ENCODE data around the gene POLR2M. TPM values are rescaled to one million over a fixed set of nuclear protein-coding genes. Genes with fewer than 3 reads are reported as not detected.
A peak's percentile ranks its signal among the peaks of the same experiment; 100 is the strongest.

POLR2M gene
- total RNA-seq, 1 experiment from 2014 or later = 86.2 TPM

DNA sequence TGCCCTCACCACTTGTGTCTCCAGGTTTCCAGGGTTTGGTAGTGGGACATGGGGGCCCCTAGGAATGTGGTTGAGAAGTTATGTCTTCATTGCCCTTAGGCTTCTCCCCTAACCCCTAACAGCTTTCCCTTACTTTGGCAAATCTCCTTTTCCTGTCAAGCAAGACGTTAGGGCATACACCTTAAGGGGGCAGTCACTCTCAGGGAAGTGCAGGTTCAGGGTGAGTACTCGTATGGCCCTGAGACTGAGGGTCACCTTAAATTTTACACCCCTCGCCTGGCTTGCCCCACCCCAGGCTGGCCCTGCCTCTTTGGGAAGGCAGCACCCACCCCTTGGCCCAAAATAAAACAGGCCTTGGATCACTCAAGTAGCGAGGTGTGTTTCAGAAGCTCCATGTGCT lies 33.5 kb downstream of the POLR2M start:
- CTCF ChIA-PET = interaction anchor here (1.2 to 1.5 kb wide), 2 partner anchors 11 to 327 kb away, joined by 3 to 4 read pairs; no protein-coding TSS in a partner anchor

DNA sequence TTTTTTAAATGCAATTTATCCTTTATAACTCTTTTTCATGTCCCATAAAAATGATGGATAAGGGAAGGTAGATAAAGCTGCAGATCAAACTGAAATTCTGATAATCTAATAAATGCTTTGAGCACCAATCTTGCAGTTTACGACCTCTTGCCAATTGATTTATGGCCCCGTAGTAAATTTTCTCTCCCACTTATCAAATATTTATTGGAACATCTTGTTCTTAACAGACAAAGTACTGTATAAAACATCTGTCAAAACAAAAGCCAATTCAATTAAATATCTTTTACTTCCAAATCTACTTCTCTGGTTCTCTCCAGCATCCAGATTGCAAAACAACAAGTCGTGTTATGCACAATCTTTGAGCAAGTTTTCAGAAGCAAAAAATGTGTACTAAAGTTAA lies 34.6 kb downstream of the POLR2M start:
- no peak for ATAC-seq
- CTCF ChIA-PET = interaction anchor here (3.0 to 3.4 kb wide), 2 partner anchors 9 to 10 kb away, joined by 11 to 18 read pairs; no protein-coding TSS in a partner anchor
- intact Hi-C loops (cut with micrococcal nuclease) = no loop called here
- TF ChIP-seq REST (IDR thresholded peaks at IDR 0.05; ENCODE audit: low read depth) (no peak), ATF3 (IDR thresholded peaks at IDR 0.05) (no peak), POLR2A (IDR thresholded peaks at IDR 0.05; ENCODE audit: borderline replicate concordance, extremely low read depth, insufficient read depth, insufficient read length) (no peak), CEBPB (IDR thresholded peaks at IDR 0.05; ENCODE audit: low read depth) (no peak), SIN3A (IDR thresholded peaks at IDR 0.05; ENCODE audit: low read depth) (no peak), ELF1 (IDR thresholded peaks at IDR 0.05; ENCODE audit: borderline replicate concordance, low read depth) (no peak), POLR2AphosphoS5 (IDR thresholded peaks at IDR 0.05; ENCODE audit: low read depth, low read length) (no peak)
- TF ChIP-seq, protein P1, sequence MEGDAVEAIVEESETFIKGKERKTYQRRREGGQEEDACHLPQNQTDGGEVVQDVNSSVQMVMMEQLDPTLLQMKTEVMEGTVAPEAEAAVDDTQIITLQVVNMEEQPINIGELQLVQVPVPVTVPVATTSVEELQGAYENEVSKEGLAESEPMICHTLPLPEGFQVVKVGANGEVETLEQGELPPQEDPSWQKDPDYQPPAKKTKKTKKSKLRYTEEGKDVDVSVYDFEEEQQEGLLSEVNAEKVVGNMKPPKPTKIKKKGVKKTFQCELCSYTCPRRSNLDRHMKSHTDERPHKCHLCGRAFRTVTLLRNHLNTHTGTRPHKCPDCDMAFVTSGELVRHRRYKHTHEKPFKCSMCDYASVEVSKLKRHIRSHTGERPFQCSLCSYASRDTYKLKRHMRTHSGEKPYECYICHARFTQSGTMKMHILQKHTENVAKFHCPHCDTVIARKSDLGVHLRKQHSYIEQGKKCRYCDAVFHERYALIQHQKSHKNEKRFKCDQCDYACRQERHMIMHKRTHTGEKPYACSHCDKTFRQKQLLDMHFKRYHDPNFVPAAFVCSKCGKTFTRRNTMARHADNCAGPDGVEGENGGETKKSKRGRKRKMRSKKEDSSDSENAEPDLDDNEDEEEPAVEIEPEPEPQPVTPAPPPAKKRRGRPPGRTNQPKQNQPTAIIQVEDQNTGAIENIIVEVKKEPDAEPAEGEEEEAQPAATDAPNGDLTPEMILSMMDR (IDR thresholded peaks at IDR 0.05 in 2 of 3, conservative IDR thresholded peaks at IDR 0.05 in 1 of 3; ENCODE audit: borderline replicate concordance in 1 of 3, insufficient read depth in 1 of 3, low read depth in 2 of 3, low read length in 2 of 3) = no peak

More for the DNA sequence above, 33.5 kb downstream of the POLR2M start:
- Histone ChIP-seq H3K27ac (ENCODE audit: low read depth, low read length) (no peak overlapping the region), H4K20me1 (ENCODE audit: insufficient read depth) (no peaks in the 10 kb centered on the region), H3K9me3 (ENCODE audit: control insufficient read depth in 1 of 2, insufficient read depth in 1 of 2, low read depth in 1 of 2, low read length in 2 of 2) (peaks cover 0 to 6% of the 10 kb centered on the region in 2 experiments; a peak in 1 of 4 replicates), H3K9me2 (ENCODE audit: insufficient read depth) (no peaks in the 10 kb centered on the region), H3K4me3 (replicated peaks in 1 of 2; ENCODE audit: low read depth in 1 of 2, low read length in 2 of 2) (no peak overlapping the region), H3K4me1 (ENCODE audit: control insufficient read depth in 1 of 2, insufficient read depth in 2 of 2, low read length in 2 of 2) (no peaks in the 10 kb centered on the region), H3K4me2 (ENCODE audit: low read length) (no peak overlapping the region), H2AFZ (ENCODE audit: low read depth, low read length, poor library complexity, severe bottlenecking) (no peak overlapping the region), H3K27me3 (ENCODE audit: insufficient read depth, low read length) (no peaks in the 10 kb centered on the region), H3K36me3 (ENCODE audit: control insufficient read depth in 1 of 2, insufficient read depth in 2 of 2, low read length in 2 of 2) (no peaks in the 10 kb centered on the region), H3K9ac (ENCODE audit: low read length) (no peak overlapping the region), H3K79me2 (ENCODE audit: insufficient read depth, low read length) (no peaks in the 10 kb centered on the region)
- intact Hi-C loops (cut with micrococcal nuclease) = no loop called here
- DNase-seq (ENCODE audit: low read depth, low spot score) (no peak), ATAC-seq (no peak)
- BruUV-seq (replicated peaks) = no TSS peak
- ChIA-PET POLR2A (no interaction called here), RAD21 (ENCODE audit: low non-redundant PET in 1 of 2, low total read pairs in 2 of 2, uncharacterized antibody in 2 of 2, unreplicated experiment in 2 of 2) (no interaction called here)
- TF ChIP-seq, protein P1 (IDR thresholded peaks at IDR 0.05 in 2 of 3, conservative IDR thresholded peaks at IDR 0.05 in 1 of 3; ENCODE audit: borderline replicate concordance in 1 of 3, insufficient read depth in 1 of 3, low read depth in 2 of 3, low read length in 2 of 3) = 0 out of 6 replicates have a peak, but pooled peaks of 1 of the 3 experiments have one; percentile 3
- TF ChIP-seq SRF (IDR thresholded peaks at IDR 0.05; ENCODE audit: low read depth) = no peak

More for the DNA sequence above, 34.6 kb downstream of the POLR2M start:
- H3K4me1 ChIP-seq (ENCODE audit: control insufficient read depth in 1 of 2, insufficient read depth in 2 of 2, low read length in 2 of 2) = no peaks in the 10 kb centered on the region
- no peak for DNase-seq (ENCODE audit: low read depth, low spot score)
- peaks cover 0 to 6% of the 10 kb centered on the region in 2 experiments; a peak in 1 of 4 replicates for H3K9me3 ChIP-seq (ENCODE audit: control insufficient read depth in 1 of 2, insufficient read depth in 1 of 2, low read depth in 1 of 2, low read length in 2 of 2)
- H3K27me3 ChIP-seq (ENCODE audit: insufficient read depth, low read length) = no peaks in the 10 kb centered on the region
- no peak overlapping the region for H2AFZ ChIP-seq (ENCODE audit: low read depth, low read length, poor library complexity, severe bottlenecking)
- H3K4me3 ChIP-seq (replicated peaks in 1 of 2; ENCODE audit: low read depth in 1 of 2, low read length in 2 of 2) = no peak overlapping the region
- ChIA-PET POLR2A (no interaction called here), RAD21 (ENCODE audit: low non-redundant PET in 1 of 2, low total read pairs in 2 of 2, uncharacterized antibody in 2 of 2, unreplicated experiment in 2 of 2) (no interaction called here)
- BruUV-seq (replicated peaks) = no TSS peak
- H3K9me2 ChIP-seq (ENCODE audit: insufficient read depth) = no peaks in the 10 kb centered on the region
- no peaks in the 10 kb centered on the region for H3K36me3 ChIP-seq (ENCODE audit: control insufficient read depth in 1 of 2, insufficient read depth in 2 of 2, low read length in 2 of 2)
- H3K79me2 ChIP-seq (ENCODE audit: insufficient read depth, low read length) = no peaks in the 10 kb centered on the region
- H3K27ac ChIP-seq (ENCODE audit: low read depth, low read length) = no peak overlapping the region
- H4K20me1 ChIP-seq (ENCODE audit: insufficient read depth) = no peaks in the 10 kb centered on the region
- no peak overlapping the region for H3K9ac ChIP-seq (ENCODE audit: low read length)
- H3K4me2 ChIP-seq (ENCODE audit: low read length) = no peak overlapping the region

Measured in HCT116 (cell line).